SJSA1 (cell line): ENCODE measurements around the gene PPM1L. TPM values are rescaled to one million over a fixed set of nuclear protein-coding genes. Genes with fewer than 3 reads are reported as not detected.
"Not testable (repeated sequence)": the region's sequence is repeated elsewhere in the genome, so short reads cannot be mapped to it uniquely, and the experiment has no call there.

Experiments used
- DNase-seq, 2 experiments: peaks; one replicate each; pipeline ENCODE4 v3.0.0-alpha.2; 2015 to 2020; ENCODE audit warnings: low spot score in 2 of 2, low read depth in 1 of 2
- H3K27ac ChIP-seq: fragments of 250-450 bp; sonication (Bioruptor Pico); 2 replicates; pipeline ENCODE4 v1.5.1; 2020; ENCODE audit warnings: mild to moderate bottlenecking, moderate library complexity
- H3K27me3 ChIP-seq: fragments of 250-450 bp; sonication (Bioruptor Pico); replicated peaks from 2 replicates; pipeline ENCODE4 v1.5.1; 2020; ENCODE audit warnings: mild to moderate bottlenecking, moderate library complexity
- H3K36me3 ChIP-seq: fragments of 250-450 bp; sonication (Bioruptor Pico); 2 replicates; pipeline ENCODE4 v1.5.1; 2020; ENCODE audit warnings: mild to moderate bottlenecking
- H3K4me1 ChIP-seq: fragments of 250-450 bp; sonication (Bioruptor Pico); replicated peaks from 2 replicates; pipeline ENCODE4 v1.6.1; 2021; ENCODE audit warnings: mild to moderate bottlenecking
- H3K4me3 ChIP-seq: fragments of 250-450 bp; sonication (Bioruptor Pico); 2 replicates; pipeline ENCODE4 v1.5.1; 2020; ENCODE audit warnings: mild to moderate bottlenecking
- H3K9me3 ChIP-seq: fragments of 250-450 bp; sonication (Bioruptor Pico); replicated peaks from 2 replicates; pipeline ENCODE4 v1.5.1; 2020; ENCODE audit warnings: mild to moderate bottlenecking
- total RNA-seq: library from RNA; depleted of rRNA; stranded (reverse); fragments of >200 nt; shearing (Covaris generic); gene quantifications from 2 replicates; pipeline ENCODE4 v1.2.3, GENCODE V29; 2014; rRNA removed

Gene PPM1L
- total RNA-seq = 0.03 and 0.24 TPM in 2 replicates

- H3K4me3 ChIP-seq = peak within 1 kb of the TSS; percentile 44
- DNase-seq = peak; percentile 42 to 67
These were observed at the start of gene PPM1L for GRCh38 chr3:160755776-160756304. PPM1L (plus strand) TSS chr3:160756231.

GRCh38 chr3:160707187-160707794 lies 48.7 kb upstream of the PPM1L start:
- H3K9me3 ChIP-seq = no peaks in the 10 kb centered on the region
- no peak for DNase-seq

More at GRCh38 chr3:160755776-160756304, at the start of gene PPM1L:
- peaks cover 32% of the 10 kb centered on the region for H3K27me3 ChIP-seq
- no peaks in the 10 kb centered on the region for H3K36me3 ChIP-seq
- no peak within 1 kb of the TSS for H3K27ac ChIP-seq
- no peaks in the 10 kb centered on the region for H3K9me3 ChIP-seq
- peaks cover 19% of the 10 kb centered on the region for H3K4me1 ChIP-seq

GRCh38 chr3:160709477-160710182 lies 46.4 kb upstream of the PPM1L start:
- no peaks in the 10 kb centered on the region for H3K36me3 ChIP-seq
- DNase-seq = no peak
- no peaks in the 10 kb centered on the region for H3K9me3 ChIP-seq
- H3K4me3 ChIP-seq = no peak overlapping the region
- H3K27me3 ChIP-seq = peaks cover 28% of the 10 kb centered on the region
- H3K27ac ChIP-seq = no peak overlapping the region
- no peaks in the 10 kb centered on the region for H3K4me1 ChIP-seq

More at GRCh38 chr3:160707187-160707794, 48.7 kb upstream of the PPM1L start:
- Histone ChIP-seq H3K27ac (no peak overlapping the region), H3K4me3 (no peak overlapping the region), H3K4me1 (0 out of 2 replicates have a peak, but pooled peaks cover 9% of the 10 kb centered on the region), H3K36me3 (no peaks in the 10 kb centered on the region), H3K27me3 (peaks cover 28% of the 10 kb centered on the region)

- H3K9me3 ChIP-seq, H3K36me3 ChIP-seq, DNase-seq, H3K27ac ChIP-seq, H3K4me3 ChIP-seq, H3K4me1 ChIP-seq: not testable (repeated sequence)
- peaks cover 18% of the 10 kb centered on the region for H3K27me3 ChIP-seq
These were observed 42.9 kb upstream of the PPM1L start for GRCh38 chr3:160713144-160713543.

GRCh38 chr3:160719710-160720109 lies 36.3 kb upstream of the PPM1L start:
- no peak for DNase-seq
- no peaks in the 10 kb centered on the region; the same call in 1 of the 2 replicates for H3K27me3 ChIP-seq
- H3K27ac ChIP-seq = no peak overlapping the region
- H3K9me3 ChIP-seq = no peaks in the 10 kb centered on the region
- no peaks in the 10 kb centered on the region for H3K4me1 ChIP-seq
- no peaks in the 10 kb centered on the region for H3K36me3 ChIP-seq
- H3K4me3 ChIP-seq = no peak overlapping the region

- no peak for DNase-seq
- Histone ChIP-seq H3K27ac (no peak overlapping the region), H3K4me3 (no peak overlapping the region), H3K27me3 (no peaks in the 10 kb centered on the region; the same call in 1 of the 2 replicates), H3K36me3 (no peaks in the 10 kb centered on the region), H3K4me1 (no peaks in the 10 kb centered on the region), H3K9me3 (no peaks in the 10 kb centered on the region)
These were observed 35.8 kb upstream of the PPM1L start for GRCh38 chr3:160720123-160720746.

GRCh38 chr3:160722331-160722730 lies 33.7 kb upstream of the PPM1L start:
- H3K4me1 ChIP-seq = no peaks in the 10 kb centered on the region
- H3K9me3 ChIP-seq = no peaks in the 10 kb centered on the region
- H3K36me3 ChIP-seq = no peaks in the 10 kb centered on the region
- no peaks in the 10 kb centered on the region for H3K27me3 ChIP-seq
- no peak overlapping the region for H3K4me3 ChIP-seq
- H3K27ac ChIP-seq = no peak overlapping the region
- no peak for DNase-seq

GRCh38 chr3:160725338-160725737 lies 30.7 kb upstream of the PPM1L start:
- DNase-seq = no peak
- H3K27ac ChIP-seq = no peak overlapping the region
- H3K9me3 ChIP-seq = no peaks in the 10 kb centered on the region
- no peaks in the 10 kb centered on the region for H3K4me1 ChIP-seq
- H3K36me3 ChIP-seq = no peaks in the 10 kb centered on the region
- H3K4me3 ChIP-seq = no peak overlapping the region
- H3K27me3 ChIP-seq = no peaks in the 10 kb centered on the region

GRCh38 chr3:160735826-160736225 lies 20.2 kb upstream of the PPM1L start:
- H3K4me1 ChIP-seq = no peaks in the 10 kb centered on the region
- no peak for DNase-seq
- H3K4me3 ChIP-seq = no peak overlapping the region
- H3K27ac ChIP-seq = no peak overlapping the region
- peaks cover 3% of the 10 kb centered on the region; the same call in 1 of the 2 replicates for H3K27me3 ChIP-seq
- H3K9me3 ChIP-seq = no peaks in the 10 kb centered on the region
- H3K36me3 ChIP-seq = no peaks in the 10 kb centered on the region

GRCh38 chr3:160738048-160738447 lies 18.0 kb upstream of the PPM1L start:
- no peaks in the 10 kb centered on the region for H3K36me3 ChIP-seq
- no peak for DNase-seq
- no peak overlapping the region for H3K4me3 ChIP-seq
- H3K27ac ChIP-seq = no peak overlapping the region
- H3K9me3 ChIP-seq = no peaks in the 10 kb centered on the region
- H3K4me1 ChIP-seq = no peaks in the 10 kb centered on the region
- peaks cover 3% of the 10 kb centered on the region; the same call in 1 of the 2 replicates for H3K27me3 ChIP-seq

GRCh38 chr3:160739079-160739478 lies 17.0 kb upstream of the PPM1L start:
- Histone ChIP-seq H3K4me1 (no peaks in the 10 kb centered on the region), H3K27me3 (peaks cover 3% of the 10 kb centered on the region), H3K4me3 (no peak overlapping the region), H3K9me3 (no peaks in the 10 kb centered on the region), H3K36me3 (no peaks in the 10 kb centered on the region), H3K27ac (no peak overlapping the region)
- no peak for DNase-seq

- no peaks in the 10 kb centered on the region for H3K4me1 ChIP-seq
- H3K27me3 ChIP-seq = peaks cover 25% of the 10 kb centered on the region
- DNase-seq = no peak
These were observed 9.1 kb upstream of the PPM1L start for GRCh38 chr3:160746976-160747375.

GRCh38 chr3:160747422-160747821 lies 8.6 kb upstream of the PPM1L start:
- Histone ChIP-seq H3K9me3 (no peaks in the 10 kb centered on the region), H3K27ac (no peak overlapping the region), H3K4me3 (no peak overlapping the region), H3K36me3 (no peaks in the 10 kb centered on the region), H3K27me3 (peaks cover 25% of the 10 kb centered on the region), H3K4me1 (no peaks in the 10 kb centered on the region)
- DNase-seq = no peak

More at GRCh38 chr3:160746976-160747375, 9.1 kb upstream of the PPM1L start:
- Histone ChIP-seq H3K9me3 (no peaks in the 10 kb centered on the region), H3K36me3 (no peaks in the 10 kb centered on the region), H3K27ac (no peak overlapping the region), H3K4me3 (no peak overlapping the region)

- H3K27me3 ChIP-seq = peaks cover 25% of the 10 kb centered on the region
- no peak overlapping the region for H3K4me3 ChIP-seq
- no peaks in the 10 kb centered on the region for H3K36me3 ChIP-seq
- no peaks in the 10 kb centered on the region for H3K4me1 ChIP-seq
- H3K9me3 ChIP-seq = no peaks in the 10 kb centered on the region
- no peak overlapping the region for H3K27ac ChIP-seq
- DNase-seq = no peak
These were observed 7.8 kb upstream of the PPM1L start for GRCh38 chr3:160748231-160748630.
